Fibroblast of peridontal ligament (primary cell): ENCODE measurements around the gene PRSS21.

Experiments used
- DNase-seq: peaks from one replicate; pipeline ENCODE4 v3.0.0-alpha.2; 2010; ENCODE audit errors: extremely low read depth

Gene PRSS21

GRCh38 chr16:2806286-2806685, 10.8 kb upstream of the PRSS21 start:
- DNase-seq, result no peak

- DNase-seq, result no peak
These were observed 8.9 kb upstream of the PRSS21 start for GRCh38 chr16:2808181-2808580.

GRCh38 chr16:2809149-2809760, 7.8 kb upstream of the PRSS21 start:
- DNase-seq, result no peak

GRCh38 chr16:2810651-2811050, 6.4 kb upstream of the PRSS21 start:
- DNase-seq, result no peak

- DNase-seq, result no peak
These were observed 5.2 kb upstream of the PRSS21 start for GRCh38 chr16:2811703-2812471.

- no peak for DNase-seq
These were observed 3.2 kb upstream of the PRSS21 start for GRCh38 chr16:2813771-2814221.

- no peak for DNase-seq
These were observed 2.3 kb upstream of the PRSS21 start for GRCh38 chr16:2814551-2815298.

GRCh38 chr16:2815299-2815771, 1.7 kb upstream of the PRSS21 start:
- DNase-seq, result no peak

- no peak for DNase-seq
These were observed 569 bp downstream of the PRSS21 start for GRCh38 chr16:2817340-2818271.

GRCh38 chr16:2818272-2818876, 1.3 kb downstream of the PRSS21 start:
- DNase-seq, result no peak

GRCh38 chr16:2819179-2819938, 2.3 kb downstream of the PRSS21 start:
- DNase-seq, result no peak

GRCh38 chr16:2819939-2820835, 3.1 kb downstream of the PRSS21 start:
- DNase-seq, result no peak

GRCh38 chr16:2820836-2821486, 3.9 kb downstream of the PRSS21 start:
- DNase-seq, result no peak

GRCh38 chr16:2821487-2822157, 4.6 kb downstream of the PRSS21 start:
- DNase-seq, result no peak

GRCh38 chr16:2822158-2822495, 5.1 kb downstream of the PRSS21 start:
- no peak for DNase-seq

- no peak for DNase-seq
These were observed 5.5 kb downstream of the PRSS21 start for GRCh38 chr16:2822496-2822895.

GRCh38 chr16:2824626-2825025, 7.6 kb downstream of the PRSS21 start:
- no peak for DNase-seq

- no peak for DNase-seq
These were observed 8.2 kb downstream of the PRSS21 start for GRCh38 chr16:2825049-2825742.
